B cell (primary cell): ENCODE measurements around the gene CYB5B. TPM values are rescaled to one million over a fixed set of nuclear protein-coding genes. Genes with fewer than 3 reads are reported as not detected.
"Not testable (repeated sequence)": the region's sequence is repeated elsewhere in the genome, so short reads cannot be mapped to it uniquely, and the experiment has no call there.

ENCODE experiments used
- ATAC-seq: fragments of 200-7000 bp; cut with Tn5 transposase; one replicate; pipeline ENCODE4 v1.10.0; 2021; ENCODE audit warnings: low read depth, mild to moderate bottlenecking, moderate number of reproducible peaks, moderate library complexity
- CTCF ChIA-PET: fragments of 350-600 bp; sonication (Branson Sonifier 250); formaldehyde crosslinking; loops from one replicate; lab custom pipeline; 2021; ENCODE audit warnings: antibody characterized with exemption, inconsistent platforms; lab: Charles Lee
- POLR2A ChIA-PET: fragments of 350-600 bp; sonication (Branson Sonifier 250); formaldehyde crosslinking; loops from one replicate; lab custom pipeline; 2021; ENCODE audit warnings: antibody characterized with exemption; lab: Charles Lee
- DNase-seq: peaks from one replicate; pipeline ENCODE4 v3.0.0; 2013
- H2AFZ ChIP-seq: 2 replicates; pipeline ENCODE4 v1.6.1; 2012; ENCODE audit warnings: mild to moderate bottlenecking, low read depth, low read length; ENCODE audit not compliant: insufficient read depth, poor library complexity, severe bottlenecking
- H3K27ac ChIP-seq, 2 donors: 1 replicate in 1 of 2; 2 replicates in 1 of 2; pipeline ENCODE4 v1.5.1; 2012 to 2013; ENCODE audit warnings: low read length in 2 of 2, mild to moderate bottlenecking in 2 of 2, moderate library complexity in 1 of 2
- H3K27me3 ChIP-seq, 4 experiments: fragments of 200-600 bp in 1 of 4; sonication (generic) in 1 of 4; replicated peaks in 1 of 4; 1 replicate in 2 of 4; 2 replicates in 2 of 4; pipeline versions ENCODE4 v1.6.1 to v1.7.0; 2013 to 2016; ENCODE audit warnings: low read length in 3 of 4, mild to moderate bottlenecking in 2 of 4, mixed read lengths in 1 of 4, moderate library complexity in 1 of 4; ENCODE audit not compliant: insufficient read depth in 4 of 4, control insufficient read depth in 3 of 4; ENCODE audit errors: control extremely low read depth in 1 of 4
- H3K36me3 ChIP-seq, 2 experiments: replicated peaks in 1 of 2; 1 replicate in 1 of 2; 2 replicates in 1 of 2; pipeline versions ENCODE4 v1.6.1 to v1.7.1; 2013; ENCODE audit warnings: low read length in 1 of 2; ENCODE audit not compliant: insufficient read depth in 2 of 2, control insufficient read depth in 1 of 2; ENCODE audit errors: control extremely low read depth in 1 of 2, extremely low read depth in 1 of 2
- H3K4me1 ChIP-seq, 2 donors: fragments of 200-600 bp in 1 of 2; sonication (generic) in 1 of 2; 1 replicate in 1 of 2; 2 replicates in 1 of 2; pipeline versions ENCODE4 v1.5.1 to v1.6.1; 2013 to 2017; ENCODE audit warnings: low read length in 2 of 2; ENCODE audit not compliant: control insufficient read depth in 2 of 2, insufficient read depth in 2 of 2
- H3K4me2 ChIP-seq: replicated peaks from 2 replicates; pipeline ENCODE3; 2012; ENCODE audit warnings: mild to moderate bottlenecking, low read depth, low read length; ENCODE audit not compliant: poor library complexity, severe bottlenecking
- H3K4me3 ChIP-seq, 5 experiments: fragments of 200-600 bp in 1 of 5; sonication (generic) in 1 of 5; 1 replicate in 3 of 5; 2 replicates in 2 of 5; pipeline versions ENCODE4 v1.5.1 to v1.7.0; 2011 to 2016; ENCODE audit warnings: low read length in 4 of 5, mild to moderate bottlenecking in 4 of 5, low read depth in 2 of 5, control low read depth in 1 of 5, moderate library complexity in 1 of 5; ENCODE audit not compliant: insufficient read depth in 1 of 5; ENCODE audit errors: control extremely low read depth in 1 of 5, extremely low read depth in 1 of 5
- H3K79me2 ChIP-seq: fragments of 200-600 bp; sonication (generic); one replicate; pipeline ENCODE4 v1.6.0; 2016; ENCODE audit warnings: low read length; ENCODE audit not compliant: control insufficient read depth, insufficient read depth
- H3K9ac ChIP-seq: fragments of 200-600 bp; sonication (generic); 2 replicates; pipeline ENCODE4 v1.6.1; 2017; ENCODE audit warnings: mild to moderate bottlenecking, low read length, moderate library complexity
- H3K9me3 ChIP-seq, 3 donors: one replicate each; pipeline versions ENCODE4 v1.6.1 to v1.7.1; 2013; ENCODE audit warnings: low read length in 2 of 3; ENCODE audit not compliant: control insufficient read depth in 2 of 3, insufficient read depth in 1 of 3; ENCODE audit errors: control extremely low read depth in 1 of 3
- H4K20me1 ChIP-seq: 2 replicates; pipeline ENCODE4 v1.6.0; 2012; ENCODE audit warnings: mild to moderate bottlenecking, low read length; ENCODE audit not compliant: insufficient read depth, control insufficient read depth, poor library complexity, severe bottlenecking
- H3K27ac Mint-ChIP-seq: one replicate; pipeline ENCODE4 v1.8.0; 2021; ENCODE audit warnings: mixed read lengths
- H3K27me3 Mint-ChIP-seq: one replicate; pipeline ENCODE4 v1.8.0; 2021; ENCODE audit warnings: mixed read lengths
- H3K4me1 Mint-ChIP-seq: one replicate; pipeline ENCODE4 v1.8.0; 2021; ENCODE audit warnings: mixed read lengths
- H3K4me3 Mint-ChIP-seq: one replicate; pipeline ENCODE4 v1.8.0; 2021; ENCODE audit warnings: mixed read lengths
- H3K9me3 Mint-ChIP-seq: one replicate; pipeline ENCODE4 v1.8.0; 2022; ENCODE audit warnings: mixed read lengths; ENCODE audit not compliant: insufficient read depth
- EZH2 ChIP-seq: IDR thresholded peaks from 2 replicates; pipeline ENCODE4 v1.6.1; 2012; ENCODE audit warnings: borderline replicate concordance, low read depth, mild to moderate bottlenecking, moderate library complexity, low read length; ENCODE audit not compliant: insufficient read depth, poor library complexity, severe bottlenecking
- WGBS: methylation state at CpG from one replicate; pipeline ENCODE4 v1.1.5; 2013; ENCODE audit warnings: missing lambda C conversion rate; ENCODE audit not compliant: insufficient coverage; 5-methylcytosine and 5-hydroxymethylcytosine counted together
- intact Hi-C: fragments of 100-400 bp; cut with micrococcal nuclease; formaldehyde crosslinking; loops from one replicate; pipeline ENCODE4 v1.10.0; 2022
- polyA plus RNA-seq: library from polyadenylated mRNA; depleted of rRNA; stranded (reverse); fragments of >200 nt; gene quantifications from 2 replicates; pipeline ENCODE4 v1.2.3, GENCODE V29; 2012
- total RNA-seq, 2 donors: library from RNA; stranded (reverse); fragments of 120-200 nt in 1 of 2; gene quantifications; 1 replicate in 1 of 2; 2 replicates in 1 of 2; pipeline versions ENCODE4 v1.2.3 to v1.2.4, GENCODE V29; 2013 to 2022
- TF ChIP-seq, protein P1 (sequence below): fragments of 200-600 bp; IDR thresholded peaks from one replicate; pipeline ENCODE4 v1.8.0; 2022; ENCODE audit warnings: antibody characterized with exemption, mild to moderate bottlenecking

Gene CYB5B
- total and polyA plus RNA-seq, 2 donors (not counting 1 experiment from before 2014, with no cell fraction given), result 21.5 to 64.7 TPM

DNA sequence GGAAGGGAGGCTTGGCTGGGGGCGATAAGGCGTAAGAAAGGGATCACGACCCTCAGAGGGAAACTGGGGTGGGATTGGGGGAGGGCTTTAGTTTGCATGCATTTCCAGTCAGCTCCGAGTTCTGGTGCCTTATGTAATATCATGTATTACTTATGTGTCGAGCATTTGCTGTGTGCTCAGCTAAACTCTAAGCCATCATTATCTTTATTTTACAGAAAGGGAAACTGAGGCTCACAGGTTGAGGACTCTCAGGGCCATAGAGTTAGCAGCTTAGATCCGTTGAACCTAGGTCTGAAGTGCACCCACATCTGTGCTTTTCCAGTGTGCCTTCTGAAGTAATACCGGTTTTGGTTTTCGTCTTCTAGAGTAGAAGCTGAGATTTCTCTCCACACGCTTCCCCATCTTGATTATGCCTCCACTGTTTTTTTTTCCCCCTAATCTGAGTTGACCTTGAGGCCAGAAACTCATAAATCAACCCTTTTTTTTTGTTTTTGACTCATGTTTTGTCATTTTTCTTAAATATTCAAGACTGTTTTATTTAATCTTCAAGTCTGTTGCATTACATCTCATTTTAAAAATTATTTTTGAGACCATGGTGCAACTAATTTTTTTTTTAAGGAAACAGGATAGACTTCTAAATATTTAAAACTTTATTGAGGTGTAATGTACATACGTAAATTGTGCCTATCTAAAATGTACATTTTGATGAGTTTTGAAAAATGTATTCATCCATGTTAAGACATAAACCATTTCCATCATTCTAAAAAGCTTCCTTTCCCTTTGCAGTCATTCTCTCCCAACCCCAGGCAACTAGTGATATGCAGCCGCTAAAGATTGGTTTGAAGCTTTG lies 741 bp downstream of the CYB5B start:
- H3K4me1 ChIP-seq, result peaks cover 8 to 12% of the 10 kb centered on the region in 2 donors
- H3K27me3 ChIP-seq, result no peaks in the 10 kb centered on the region
- no peak for TF ChIP-seq EZH2
- peak overlapping the region; percentile 86 for H3K4me2 ChIP-seq
- peaks cover 5% of the 10 kb centered on the region for H3K9me3 Mint-ChIP-seq
- intact Hi-C loops, result loop anchor here (1.0 kb wide), 8 partner anchors 29 to 337 kb away; partner anchors contain the start of genes COG8, NFAT5, NIP7 and NQO1
- ATAC-seq, result no peak
- POLR2A ChIA-PET, result interaction anchor here (0.9 to 1.3 kb wide), 3 partner anchors 36 to 329 kb away, joined by 3 to 4 read pairs (median 3); partner anchors contain the start of gene NOB1
- peak overlapping the region; percentile 93 for H3K4me3 Mint-ChIP-seq
- H3K36me3 ChIP-seq, result peaks cover 8 to 19% of the 10 kb centered on the region in 2 experiments
- H3K27me3 Mint-ChIP-seq, result no peaks in the 10 kb centered on the region
- peaks cover 60% of the 10 kb centered on the region for H3K79me2 ChIP-seq
- H3K27ac Mint-ChIP-seq, result peak overlapping the region; percentile 91
- H3K9ac ChIP-seq, result peak overlapping the region; percentile 92
- WGBS, result 0% methylated on average over 3 of the region's 11 CpGs
- peaks cover 0 to 4% (median 0%) of the 10 kb centered on the region in 3 donors for H3K9me3 ChIP-seq
- peaks cover 25% of the 10 kb centered on the region for H3K4me1 Mint-ChIP-seq
- no peak for DNase-seq
- H2AFZ ChIP-seq, result peak overlapping the region; percentile 81
- H3K27ac ChIP-seq, result peak overlapping the region; percentile 52 to 88
- peaks cover 6% of the 10 kb centered on the region for H4K20me1 ChIP-seq
- H3K4me3 ChIP-seq, result peak overlapping the region; percentile 43 to 95 (median 89)
- CTCF ChIA-PET, result interaction anchor here (1.1 to 3.5 kb wide), 2 partner anchors 29 to 330 kb away, joined by 3 to 16 read pairs; partner anchors contain the start of gene NOB1

DNA sequence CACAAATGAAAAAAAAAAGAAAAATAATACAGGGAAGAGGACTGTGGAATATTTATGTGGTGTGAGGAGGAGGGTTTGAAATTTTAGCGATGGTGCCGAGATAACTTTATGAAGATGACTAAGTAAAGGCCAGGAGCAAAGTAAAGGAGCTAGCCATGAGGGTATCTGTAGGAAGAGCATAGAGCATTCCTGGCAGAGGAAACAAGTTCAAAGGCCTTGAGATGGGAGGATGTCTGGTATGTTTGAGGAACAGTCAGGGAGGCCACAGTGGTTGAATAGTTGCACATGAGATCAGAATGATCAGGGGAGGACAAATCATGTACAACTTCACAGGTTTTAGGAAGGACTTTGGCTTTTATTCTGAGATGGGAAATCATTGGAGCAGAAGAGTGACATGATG lies 4.2 kb downstream of the CYB5B start:
- H3K36me3 ChIP-seq, result peaks cover 10 to 36% of the 10 kb centered on the region in 2 experiments
- ChIA-PET POLR2A (no interaction called here), CTCF (interaction anchor here (0.6 to 0.7 kb wide), 2 partner anchors 99 to 500 kb away, joined by 3 read pairs; no protein-coding TSS in a partner anchor)
- TF ChIP-seq, protein P1, sequence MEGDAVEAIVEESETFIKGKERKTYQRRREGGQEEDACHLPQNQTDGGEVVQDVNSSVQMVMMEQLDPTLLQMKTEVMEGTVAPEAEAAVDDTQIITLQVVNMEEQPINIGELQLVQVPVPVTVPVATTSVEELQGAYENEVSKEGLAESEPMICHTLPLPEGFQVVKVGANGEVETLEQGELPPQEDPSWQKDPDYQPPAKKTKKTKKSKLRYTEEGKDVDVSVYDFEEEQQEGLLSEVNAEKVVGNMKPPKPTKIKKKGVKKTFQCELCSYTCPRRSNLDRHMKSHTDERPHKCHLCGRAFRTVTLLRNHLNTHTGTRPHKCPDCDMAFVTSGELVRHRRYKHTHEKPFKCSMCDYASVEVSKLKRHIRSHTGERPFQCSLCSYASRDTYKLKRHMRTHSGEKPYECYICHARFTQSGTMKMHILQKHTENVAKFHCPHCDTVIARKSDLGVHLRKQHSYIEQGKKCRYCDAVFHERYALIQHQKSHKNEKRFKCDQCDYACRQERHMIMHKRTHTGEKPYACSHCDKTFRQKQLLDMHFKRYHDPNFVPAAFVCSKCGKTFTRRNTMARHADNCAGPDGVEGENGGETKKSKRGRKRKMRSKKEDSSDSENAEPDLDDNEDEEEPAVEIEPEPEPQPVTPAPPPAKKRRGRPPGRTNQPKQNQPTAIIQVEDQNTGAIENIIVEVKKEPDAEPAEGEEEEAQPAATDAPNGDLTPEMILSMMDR, result no peak
- no peak for TF ChIP-seq EZH2
- H4K20me1 ChIP-seq, result peaks cover 6% of the 10 kb centered on the region
- peaks cover 83% of the 10 kb centered on the region for H3K79me2 ChIP-seq
- no peaks in the 10 kb centered on the region for H3K27me3 ChIP-seq
- Mint-ChIP-seq H3K27me3 (no peaks in the 10 kb centered on the region), H3K27ac (no peak overlapping the region), H3K4me1 (peaks cover 25% of the 10 kb centered on the region), H3K9me3 (peaks cover 5% of the 10 kb centered on the region), H3K4me3 (no peak overlapping the region)
- no peak overlapping the region for H3K4me3 ChIP-seq
- H3K9me3 ChIP-seq, result peaks cover 0 to 4% (median 0%) of the 10 kb centered on the region in 3 donors
- ATAC-seq, result no peak
- 98% methylated on average over 2 of the region's 2 CpGs for WGBS
- H3K4me1 ChIP-seq, result peaks cover 8 to 12% of the 10 kb centered on the region in 2 donors
- no peak overlapping the region for H2AFZ ChIP-seq
- no peak overlapping the region for H3K27ac ChIP-seq
- no peak for DNase-seq
- H3K9ac ChIP-seq, result no peak overlapping the region
- intact Hi-C loops, result no loop called here
- H3K4me2 ChIP-seq, result no peak overlapping the region

DNA sequence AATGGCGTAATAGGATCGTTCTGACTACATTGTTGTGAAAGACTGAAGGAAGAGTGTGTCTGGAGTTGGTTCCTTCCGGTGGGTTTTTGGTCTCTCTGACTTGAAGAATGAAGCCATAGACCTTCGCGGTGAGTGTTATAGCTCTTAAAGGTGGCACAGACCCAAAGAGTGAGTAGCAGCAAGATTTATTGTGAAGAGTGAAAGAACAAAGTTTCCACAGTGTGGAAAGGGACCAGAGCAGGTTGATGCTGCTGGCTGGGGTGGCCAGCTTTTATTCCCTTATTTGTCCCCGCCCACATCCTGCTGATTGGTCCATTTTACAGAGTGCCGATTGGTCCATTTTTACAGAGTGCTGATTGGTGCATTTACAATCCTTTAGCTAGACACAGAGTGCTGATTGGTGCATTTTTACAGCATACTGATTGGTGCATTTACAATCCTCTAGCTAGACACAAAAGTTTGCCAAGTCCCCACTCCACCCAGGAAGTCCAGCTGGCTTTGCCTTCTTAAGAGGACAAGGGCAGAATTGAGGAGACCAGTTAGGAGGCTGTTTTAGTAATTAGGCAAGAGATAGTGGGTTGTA lies 4.7 kb downstream of the CYB5B start:
- H2AFZ ChIP-seq, H3K9ac ChIP-seq, H3K9me3 Mint-ChIP-seq, H4K20me1 ChIP-seq, intact Hi-C loops, DNase-seq, H3K27me3 ChIP-seq, H3K27me3 Mint-ChIP-seq, H3K4me1 ChIP-seq, H3K27ac Mint-ChIP-seq, H3K4me3 Mint-ChIP-seq, H3K4me2 ChIP-seq, POLR2A ChIA-PET, H3K9me3 ChIP-seq, H3K4me3 ChIP-seq, H3K27ac ChIP-seq, ATAC-seq: not testable (repeated sequence)
- WGBS, result 98% methylated on average over 7 of the region's 7 CpGs
- CTCF ChIA-PET, result interaction anchor here (0.6 to 0.7 kb wide), 2 partner anchors 98 to 500 kb away, joined by 3 read pairs; no protein-coding TSS in a partner anchor
- peaks cover 10 to 39% of the 10 kb centered on the region in 2 experiments for H3K36me3 ChIP-seq
- H3K79me2 ChIP-seq, result peaks cover 84% of the 10 kb centered on the region
- peaks cover 22% of the 10 kb centered on the region for H3K4me1 Mint-ChIP-seq
